Endothelial cell of umbilical vein (primary cell): Measurements from ENCODE around the gene GPBAR1. TPM values are rescaled to one million over a fixed set of nuclear protein-coding genes. Genes with fewer than 3 reads are reported as not detected.

Experiments
- BruUV-seq: library from RNA; stranded (reverse); fragments of 400-500 nt; replicated peaks from 2 replicates; lab custom pipeline; 2021; lab: Mats Ljungman, UMichigan
- CTCF ChIA-PET: fragments of 300-600, 350-600 bp; sonication (Branson Sonifier 250); formaldehyde crosslinking; loops from one replicate; lab custom pipeline; 2021; ENCODE audit warnings: antibody characterized with exemption, inconsistent platforms; lab: Charles Lee
- POLR2A ChIA-PET: fragments of 300-600, 350-600 bp; sonication (Branson Sonifier 250); formaldehyde crosslinking; loops from one replicate; lab custom pipeline; 2021; ENCODE audit warnings: antibody characterized with exemption, inconsistent platforms; lab: Charles Lee
- DNase-seq: peaks from one replicate; pipeline ENCODE4 v3.0.0-alpha.2; 2011; ENCODE audit warnings: low read depth, low spot score
- FAIRE-seq: peaks from 2 replicates; lab custom pipeline; 2011; peaks lifted over from hg19 to GRCh38; lab: Jason Lieb, UNC
- H2AFZ ChIP-seq: 2 replicates; pipeline ENCODE4 v1.6.0; 2012; ENCODE audit warnings: low read depth, low read length, control low read depth, inconsistent platforms
- H3K27ac ChIP-seq: 2 replicates; pipeline ENCODE4 v1.5.1; 2011; ENCODE audit warnings: low read depth, mild to moderate bottlenecking, control low read depth, low read length, moderate library complexity; ENCODE audit not compliant: insufficient read depth
- H3K27me3 ChIP-seq, 2 experiments: 2 replicates each; pipeline versions ENCODE4 v1.6.0 to v1.6.1; 2011; ENCODE audit warnings: low read length in 2 of 2, mixed read lengths in 1 of 2; ENCODE audit not compliant: control insufficient read depth in 2 of 2, insufficient read depth in 2 of 2
- H3K36me3 ChIP-seq, 2 experiments: 2 replicates in 1 of 2; 3 replicates in 1 of 2; pipeline ENCODE4 v1.5.1; 2011; ENCODE audit warnings: low read length in 2 of 2, mild to moderate bottlenecking in 1 of 2, moderate library complexity in 1 of 2; ENCODE audit not compliant: control insufficient read depth in 2 of 2, insufficient read depth in 2 of 2; ENCODE audit errors: extremely low read depth in 1 of 2
- H3K4me1 ChIP-seq: 3 replicates; pipeline ENCODE4 v1.5.1; 2011; ENCODE audit warnings: mild to moderate bottlenecking, low read length; ENCODE audit not compliant: control insufficient read depth, insufficient read depth; ENCODE audit errors: extremely low read depth
- H3K4me2 ChIP-seq: 2 replicates; pipeline ENCODE4 v1.6.1; 2011; ENCODE audit warnings: low read length, control low read depth, mixed read lengths; ENCODE audit not compliant: insufficient read depth
- H3K4me3 ChIP-seq, 3 experiments: fragments of 200-600 bp in 1 of 3; sonication (generic), shearing (Covaris generic) in 1 of 3; replicated peaks in 1 of 3; 2 replicates each; pipeline ENCODE4 v1.5.1; 2011 to 2016; ENCODE audit warnings: control low read depth in 3 of 3, low read length in 3 of 3, mild to moderate bottlenecking in 2 of 3, inconsistent platforms in 1 of 3, low read depth in 1 of 3, moderate library complexity in 1 of 3; ENCODE audit not compliant: insufficient read depth in 1 of 3
- H3K79me2 ChIP-seq: 2 replicates; pipeline ENCODE4 v1.6.0; 2012; ENCODE audit warnings: low read length, inconsistent platforms; ENCODE audit not compliant: control insufficient read depth, insufficient read depth
- H3K9ac ChIP-seq: replicated peaks from 2 replicates; pipeline ENCODE3; 2011; ENCODE audit warnings: low read length, control low read depth; ENCODE audit not compliant: insufficient read depth; ENCODE audit errors: extremely low read depth
- H3K9me1 ChIP-seq: replicated peaks from 3 replicates; pipeline ENCODE4 v1.6.0; 2011; ENCODE audit warnings: mild to moderate bottlenecking, low read length; ENCODE audit not compliant: control insufficient read depth, insufficient read depth; ENCODE audit errors: extremely low read depth
- H3K9me3 ChIP-seq: replicated peaks from 2 replicates; pipeline ENCODE4 v1.5.1; 2012; ENCODE audit warnings: low read length, inconsistent platforms; ENCODE audit not compliant: control insufficient read depth, insufficient read depth
- H4K20me1 ChIP-seq: replicated peaks from 2 replicates; pipeline ENCODE3; 2011; ENCODE audit warnings: mild to moderate bottlenecking, low read length; ENCODE audit not compliant: control insufficient read depth, insufficient read depth; ENCODE audit errors: extremely low read depth
- CTCF ChIP-seq, 2 donors: IDR thresholded peaks; 1 replicate in 1 of 2; 2 replicates in 1 of 2; pipeline ENCODE4 v1.5.1; 2011; ENCODE audit warnings: low read length in 2 of 2, mild to moderate bottlenecking in 2 of 2, moderate library complexity in 2 of 2, control low read depth in 1 of 2, inconsistent platforms in 1 of 2, low read depth in 1 of 2; ENCODE audit not compliant: insufficient read depth in 1 of 2; ENCODE audit errors: extremely low read depth in 1 of 2
- EZH2 ChIP-seq: IDR thresholded peaks from 2 replicates; pipeline ENCODE4 v1.6.1; 2012; ENCODE audit warnings: borderline replicate concordance, low read depth, mild to moderate bottlenecking, moderate library complexity, low read length, inconsistent platforms; ENCODE audit not compliant: severe bottlenecking
- GATA2 ChIP-seq: IDR thresholded peaks from 2 replicates; pipeline ENCODE4 v1.7.0; 2011; ENCODE audit warnings: low read depth, mild to moderate bottlenecking, moderate library complexity, mixed read lengths, low read length; ENCODE audit not compliant: insufficient read length, insufficient read depth
- JUN ChIP-seq: IDR thresholded peaks from 2 replicates; pipeline ENCODE4 v1.6.1; 2011; ENCODE audit warnings: borderline replicate concordance, low read depth; ENCODE audit not compliant: insufficient read length, insufficient read depth
- MYC ChIP-seq: IDR thresholded peaks from one replicate; pipeline ENCODE4 v1.6.1; 2011; ENCODE audit warnings: mild to moderate bottlenecking, low read depth, low read length
- POLR2AphosphoS5 ChIP-seq: IDR thresholded peaks from 2 replicates; pipeline ENCODE4 v1.6.1; 2012; ENCODE audit warnings: low read depth, mild to moderate bottlenecking, control low read depth, low read length, moderate library complexity; ENCODE audit not compliant: insufficient read depth
- dilution Hi-C: fragments of 300-500 bp; cut with MboI; formaldehyde crosslinking; loops from one replicate; pipeline ENCODE4 v1.15.0; 2019; ENCODE audit warnings: low sequenced_read_pairs; ENCODE audit not compliant: extremely low pct_ligation_motif_present
- intact Hi-C: fragments of 100-400 bp; cut with micrococcal nuclease; formaldehyde crosslinking; loops from one replicate; pipeline ENCODE4 v1.10.0; 2022
- polyA plus RNA-seq, 4 experiments: library from polyadenylated mRNA; depleted of rRNA in 3 of 4; stranded (reverse) in 3 of 4; unstranded in 1 of 4; fragments of >200 nt; gene quantifications; 2 replicates each; pipeline versions ENCODE4 v1.2.1 to v1.2.3, GENCODE V29; 2011 to 2012; ENCODE audit warnings: missing spikeins in 1 of 4
- total RNA-seq: library from RNA; stranded (reverse); gene quantifications from 2 replicates; pipeline ENCODE4 v1.2.3, GENCODE V29; 2021

Gene GPBAR1
- total and polyA plus RNA-seq, 2 donors (not counting 3 experiments of a cell fraction or from before 2014, with no cell fraction given) = 0.14 to 0.75 TPM

- Histone ChIP-seq H3K9me1 (no peaks in the 10 kb centered on the region), H3K4me1 (peaks cover 17% of the 10 kb centered on the region), H3K4me3 (no peak overlapping the region), H3K9me3 (no peaks in the 10 kb centered on the region), H3K9ac (no peak overlapping the region), H3K27me3 (no peaks in the 10 kb centered on the region), H2AFZ (no peak overlapping the region), H3K27ac (no peak overlapping the region), H3K36me3 (peaks cover 0 to 33% of the 10 kb centered on the region in 2 experiments), H3K4me2 (no peak overlapping the region), H4K20me1 (no peaks in the 10 kb centered on the region), H3K79me2 (no peaks in the 10 kb centered on the region)
- DNase-seq (no peak), FAIRE-seq (no peak)
- no TSS peak for BruUV-seq
- ChIA-PET CTCF (no interaction called here), POLR2A (interaction anchor here (1.1 kb wide), 1 partner anchor 8 kb away, joined by 3 read pairs; the partner anchor contains the start of genes AAMP and PNKD)
- intact Hi-C loops = no loop called here
- dilution Hi-C loops = no loop called here
- TF ChIP-seq EZH2 = no peak
- TF ChIP-seq JUN = no peak
- TF ChIP-seq GATA2 = no peak
These were observed 1.4 kb downstream of the GPBAR1 start for GRCh38 chr2:218262237-218262600.

GRCh38 chr2:218262631-218263586 is 2.1 kb downstream of the GPBAR1 start:
- Histone ChIP-seq H3K9ac (no peak overlapping the region), H3K27ac (no peak overlapping the region), H3K9me1 (no peaks in the 10 kb centered on the region), H2AFZ (no peak overlapping the region), H3K4me3 (no peak overlapping the region), H3K36me3 (peaks cover 0 to 37% of the 10 kb centered on the region in 2 experiments), H4K20me1 (no peaks in the 10 kb centered on the region), H3K79me2 (no peaks in the 10 kb centered on the region), H3K9me3 (no peaks in the 10 kb centered on the region), H3K27me3 (no peaks in the 10 kb centered on the region), H3K4me1 (peaks cover 14% of the 10 kb centered on the region), H3K4me2 (no peak overlapping the region)
- DNase-seq (no peak), FAIRE-seq (no peak)
- no TSS peak for BruUV-seq
- POLR2A ChIA-PET = no interaction called here
- intact Hi-C loops (no loop called here), dilution Hi-C loops (no loop called here)
- CTCF ChIA-PET = no interaction called here
- TF ChIP-seq MYC (no peak), POLR2AphosphoS5 (no peak), CTCF (IDR thresholded peaks at IDR 0.05; ENCODE audit: extremely low read depth in 1 of 2, insufficient read depth in 1 of 2, low read depth in 1 of 2, low read length in 2 of 2) (no peak)
